HG03064 (cell line): ENCODE results near the gene STIM2.
A peak's percentile ranks its signal among the peaks of the same experiment; 100 is the strongest.

Experiments used
- ATAC-seq: cut with Tn5 transposase; IDR thresholded peaks from one replicate; pipeline ENCODE4 v1.9.1; 2021; ENCODE audit warnings: low read depth; ENCODE audit not compliant: unreplicated experiment

STIM2 gene

DNA sequence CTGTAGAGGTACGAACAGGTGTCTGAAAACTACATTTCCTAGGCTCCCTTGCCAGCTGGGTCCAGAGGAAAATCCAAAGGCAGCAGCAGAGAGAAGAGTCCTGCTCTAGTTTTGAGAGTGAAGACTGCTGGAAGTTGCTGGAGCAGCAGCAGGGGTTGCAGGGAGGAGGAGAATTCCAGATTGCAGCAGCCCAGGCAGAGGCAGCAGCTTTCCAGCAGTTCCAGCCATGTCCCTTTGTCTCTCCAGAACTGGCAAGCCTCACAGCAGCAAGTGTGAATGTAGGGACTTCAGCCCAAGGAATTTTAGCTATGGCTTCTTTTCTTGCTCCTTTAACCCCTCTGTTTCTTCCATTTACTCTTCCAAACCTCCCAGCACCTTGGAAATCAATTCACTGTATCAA lies 24.1 kb upstream of the STIM2 start:
- ATAC-seq = no peak

- no peak for ATAC-seq
Measured at GRCh38 chr4:26837993-26838842, 22.4 kb upstream of the STIM2 start.

DNA sequence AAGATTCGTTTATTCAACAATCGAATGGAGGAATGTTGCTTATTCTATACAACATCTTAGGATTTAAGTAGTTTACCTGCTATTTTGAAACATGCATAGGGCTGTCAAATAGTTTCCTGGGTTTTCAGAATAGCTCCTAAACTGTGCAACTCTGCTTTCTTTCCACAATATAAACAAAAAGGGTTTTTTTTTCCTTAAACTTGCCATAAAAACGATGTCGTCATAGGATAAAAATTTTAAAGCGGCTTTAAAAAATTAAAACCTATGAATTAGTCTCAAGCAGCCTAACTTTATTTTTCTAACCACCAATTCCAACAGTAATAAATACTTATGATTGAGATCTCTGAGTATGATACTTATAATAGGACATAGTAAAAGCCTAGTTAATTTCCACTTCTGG lies 21.6 kb upstream of the STIM2 start:
- ATAC-seq = no peak

DNA sequence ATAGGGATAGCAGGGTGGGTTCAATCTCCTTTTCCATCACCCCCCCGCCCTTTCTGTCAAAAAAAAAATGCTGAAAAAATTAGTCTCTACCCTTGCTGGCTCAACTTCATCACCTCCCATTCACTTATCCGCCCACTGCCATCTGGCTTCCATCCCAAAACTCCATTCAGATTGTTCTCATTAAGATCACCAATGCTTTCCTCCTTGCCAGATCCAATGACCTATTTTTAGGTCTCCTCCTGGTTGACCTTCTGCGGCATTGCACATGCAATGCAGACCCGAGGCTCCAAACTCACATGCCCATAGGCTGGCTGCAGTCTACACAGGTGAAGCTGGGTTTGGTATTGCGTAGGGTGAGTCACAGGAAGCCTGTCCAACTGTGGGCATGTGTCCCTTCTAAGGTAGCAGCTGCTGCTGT lies 21.1 kb upstream of the STIM2 start:
- ATAC-seq = no peak

DNA sequence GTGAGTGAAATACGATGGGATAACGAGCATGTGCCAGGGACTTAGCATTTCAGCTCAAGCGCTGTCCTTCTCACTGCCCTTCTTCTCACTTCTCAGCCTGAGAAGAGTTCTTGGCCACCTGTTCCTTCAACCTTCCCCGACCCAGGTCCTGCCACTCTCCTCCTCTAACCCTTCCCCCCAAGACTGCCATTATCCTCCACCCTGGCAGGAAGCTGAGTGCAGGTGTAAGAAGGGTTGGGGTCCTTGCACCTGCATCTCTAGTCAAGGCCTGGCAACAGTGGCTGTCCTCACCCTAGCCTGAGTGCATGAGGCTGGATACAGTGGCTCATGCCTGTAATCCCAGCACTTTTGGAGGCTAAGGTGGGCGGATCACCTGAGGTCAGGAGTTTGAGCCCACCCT lies 19.9 kb upstream of the STIM2 start:
- ATAC-seq = no peak

- no peak for ATAC-seq
Measured at GRCh38 chr4:26842911-26843310, 17.7 kb upstream of the STIM2 start.

- no peak for ATAC-seq
Measured at GRCh38 chr4:26850528-26850927, 10.1 kb upstream of the STIM2 start.

DNA sequence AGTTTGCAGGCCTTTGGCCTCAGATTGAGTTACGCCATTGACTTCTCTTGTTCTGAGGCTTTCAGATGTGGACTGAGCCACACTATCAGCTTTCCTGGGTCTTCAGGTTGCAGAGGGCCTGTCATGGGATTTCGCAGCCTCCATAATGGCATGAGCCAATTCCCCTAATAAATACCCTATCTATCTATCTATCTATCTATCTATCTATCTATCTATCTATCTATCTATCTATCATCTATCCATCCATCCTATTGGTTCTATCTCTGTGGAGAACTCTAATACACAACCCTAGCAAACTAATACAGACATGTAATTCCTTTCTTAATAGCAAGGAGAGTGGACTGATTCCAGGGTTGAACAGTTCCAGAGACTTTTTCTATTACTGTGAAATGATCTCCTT lies 9.5 kb upstream of the STIM2 start:
- no peak for ATAC-seq

GRCh38 chr4:26854701-26855100 lies 5.9 kb upstream of the STIM2 start:
- ATAC-seq = no peak

- ATAC-seq = no peak
Measured at GRCh38 chr4:26856906-26857277, 3.7 kb upstream of the STIM2 start.

DNA sequence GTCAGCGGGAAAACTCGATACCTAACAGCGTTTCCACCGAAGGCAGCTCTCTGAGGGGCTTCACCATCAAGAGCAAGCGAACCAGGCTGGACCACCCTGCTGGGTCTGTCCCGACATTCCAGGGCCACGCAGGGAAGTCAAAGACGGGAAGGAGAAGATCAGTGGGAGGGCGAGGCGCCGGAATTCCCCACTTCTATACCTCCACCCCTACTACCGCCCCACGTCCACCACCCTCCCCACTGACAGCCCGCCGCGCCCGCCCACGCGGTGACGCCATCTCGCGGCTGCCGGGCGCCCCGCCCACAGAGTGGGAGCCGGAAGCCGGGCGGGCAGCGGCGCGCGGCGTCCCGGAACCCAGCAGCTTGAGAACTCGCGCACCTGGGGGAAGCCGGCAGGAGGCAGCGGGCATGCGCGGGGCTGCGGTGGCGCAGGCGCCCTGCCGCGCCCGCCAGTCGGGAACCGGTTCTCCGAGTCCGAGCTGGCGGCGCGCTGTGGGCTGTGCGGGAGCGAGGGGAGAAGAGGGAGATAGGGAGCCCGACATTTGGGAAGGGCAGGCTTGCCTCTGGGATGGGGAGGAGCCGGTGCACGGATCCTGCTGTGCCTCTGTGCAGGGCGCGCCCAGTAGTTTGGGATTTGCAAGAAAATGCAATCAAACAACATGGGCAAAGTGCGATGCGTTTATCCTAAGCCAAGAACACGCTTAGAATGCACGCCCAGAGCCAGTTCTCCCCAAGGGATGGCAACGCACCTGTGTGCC lies 3.2 kb upstream of the STIM2 start:
- ATAC-seq = peak; percentile 41

GRCh38 chr4:26858035-26858918 lies 2.4 kb upstream of the STIM2 start:
- no peak for ATAC-seq

DNA sequence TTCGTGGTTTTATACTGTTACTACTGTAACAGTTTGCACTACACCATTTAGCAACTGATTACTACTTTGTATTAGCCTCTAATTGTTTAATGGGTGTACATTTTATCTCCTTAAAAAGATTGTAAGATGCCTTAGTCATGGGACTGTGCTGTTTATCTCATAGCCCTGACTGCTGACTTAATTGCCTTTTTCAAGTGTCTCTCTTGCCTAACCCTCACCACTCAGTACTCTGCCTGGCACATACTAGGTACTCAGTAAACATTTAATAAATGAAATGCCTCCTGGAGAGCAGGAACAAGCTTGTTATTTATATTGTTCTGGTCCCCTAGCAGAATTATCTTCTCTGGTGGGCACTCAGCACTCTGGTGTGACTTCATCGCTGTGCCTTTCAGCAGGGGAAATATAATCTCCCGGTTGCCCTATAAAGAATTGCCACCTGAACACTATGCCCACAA lies 1.7 kb upstream of the STIM2 start:
- no peak for ATAC-seq

- ATAC-seq = no peak
Measured at GRCh38 chr4:26859762-26860156, 882 bp upstream of the STIM2 start.

GRCh38 chr4:26860922-26861433 lies 337 bp downstream of the STIM2 start:
- ATAC-seq = peak; percentile 25

DNA sequence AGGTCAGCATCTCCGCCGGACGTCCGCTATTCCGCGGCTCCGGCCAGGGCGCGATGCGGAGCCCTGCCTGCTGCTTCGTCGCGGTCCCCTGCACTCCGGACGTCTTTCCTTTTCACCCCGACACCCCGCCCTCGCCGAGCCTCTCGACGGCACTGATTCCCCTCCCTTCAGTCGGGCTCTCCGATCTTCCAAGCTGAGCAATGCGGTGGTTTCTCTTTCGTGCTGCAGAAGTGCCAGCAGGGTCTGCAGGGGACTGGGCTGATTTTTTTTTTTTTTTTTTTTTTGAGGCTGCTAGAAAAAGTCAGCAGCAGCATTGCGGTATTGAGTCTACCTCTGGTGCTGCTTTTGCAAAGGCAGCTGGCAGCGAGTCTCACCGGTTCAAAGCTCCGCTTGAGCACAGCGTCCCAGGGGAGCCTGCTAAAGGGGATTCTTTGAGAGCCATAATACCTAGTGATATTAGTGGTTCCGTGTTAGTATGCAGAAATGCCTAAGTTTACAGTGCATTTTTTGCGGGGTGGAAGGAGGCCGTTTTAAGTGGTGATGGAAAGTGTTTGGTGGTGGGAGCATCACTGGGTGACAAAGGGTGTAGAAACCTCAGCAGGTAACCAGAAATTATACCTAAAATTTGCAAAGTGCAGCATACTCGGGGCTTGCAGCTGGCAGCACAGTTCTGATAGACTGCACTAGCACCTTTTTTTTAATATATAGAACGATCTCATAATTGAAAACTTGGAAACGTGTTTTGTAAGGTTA lies 969 bp downstream of the STIM2 start:
- peak; percentile 46 for ATAC-seq

- ATAC-seq = no peak
Measured at GRCh38 chr4:26862381-26862915, 1.8 kb downstream of the STIM2 start.

DNA sequence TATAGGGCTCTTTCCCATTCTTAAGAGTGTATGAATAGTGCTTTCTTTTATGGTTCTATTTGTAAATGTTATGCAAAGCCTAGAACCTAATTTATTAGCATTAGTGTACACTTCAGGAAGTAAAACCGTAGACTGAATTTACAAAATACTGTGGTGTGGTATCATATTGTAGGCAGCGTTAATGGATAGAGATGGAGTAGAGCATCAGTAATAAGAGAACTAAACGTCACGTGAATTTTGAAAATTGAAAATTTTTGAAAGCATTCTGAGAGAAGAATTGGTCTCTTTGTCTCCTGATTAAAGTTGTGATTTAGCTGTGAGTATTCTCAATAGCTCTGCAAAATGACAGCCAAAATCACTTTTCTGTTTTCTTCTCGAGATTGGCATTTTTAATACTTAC lies 2.9 kb downstream of the STIM2 start:
- ATAC-seq = no peak

- ATAC-seq = no peak
Measured at GRCh38 chr4:26864899-26865298, 4.3 kb downstream of the STIM2 start.

DNA sequence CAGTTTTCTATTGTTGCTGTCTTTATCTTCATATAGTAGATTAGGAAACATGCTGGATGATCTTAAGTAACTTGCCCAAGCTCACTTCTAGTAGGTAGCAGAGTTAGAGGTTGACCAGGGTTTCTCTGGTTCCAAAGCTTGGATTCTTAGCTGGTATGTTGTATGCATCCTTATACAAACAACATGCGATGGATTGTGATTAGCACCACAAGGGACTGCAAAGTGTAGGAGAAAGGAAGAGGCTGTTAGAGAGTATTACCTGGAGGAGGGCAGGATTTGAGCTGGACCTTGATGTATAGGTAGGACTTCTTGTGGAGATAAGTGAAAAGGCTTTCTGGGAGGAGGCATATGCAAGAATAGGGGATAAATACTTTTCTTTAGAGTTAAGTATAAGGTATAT lies 5.6 kb downstream of the STIM2 start:
- no peak for ATAC-seq
